SIG-M5 (cell line): Measurements from ENCODE around the gene USP15.
A peak's percentile ranks its signal among the peaks of the same experiment; 100 is the strongest.

ENCODE experiments used
- DNase-seq: peaks from one replicate; lab custom pipeline; 2025; lab: John Stamatoyannopoulos, UW

Gene USP15

DNA sequence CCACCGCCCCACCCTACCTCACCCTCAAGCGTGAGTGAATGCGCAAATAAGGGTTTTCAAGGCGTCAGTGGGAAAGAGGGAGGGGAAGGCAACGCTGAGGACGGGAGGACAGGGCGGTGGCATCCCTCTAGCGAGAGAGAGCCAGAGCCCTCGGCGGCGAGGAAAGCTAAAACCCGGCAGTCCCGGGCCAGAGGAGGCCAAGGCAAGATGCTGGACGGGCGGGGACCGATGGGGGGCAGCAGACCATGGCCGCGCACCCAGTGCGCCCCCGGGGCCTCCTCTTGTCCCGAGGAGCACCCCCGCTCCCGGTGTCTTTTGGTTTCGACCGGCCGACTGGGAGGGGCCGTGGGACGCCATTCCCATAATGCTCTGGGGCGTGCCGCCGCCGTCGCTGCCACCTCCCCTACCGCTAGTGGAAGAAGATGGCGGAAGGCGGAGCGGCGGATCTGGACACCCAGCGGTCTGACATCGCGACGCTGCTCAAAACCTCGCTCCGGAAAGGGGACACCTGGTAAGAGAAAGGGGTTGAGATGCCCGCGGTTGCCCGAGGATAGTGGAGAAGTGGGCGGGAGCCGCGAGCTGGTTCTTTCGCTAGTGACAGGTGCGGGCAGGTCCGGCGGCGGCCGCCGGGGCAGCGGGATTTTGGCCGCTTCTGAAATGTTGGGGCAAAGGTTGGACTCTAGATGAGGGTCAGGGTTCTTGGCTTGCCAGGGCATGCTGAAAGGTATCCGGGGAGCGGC is at the start of gene USP15:
USP15 (plus strand) TSS at position 412 of the 740 bp plus-strand sequence; CDS start at position 423, 11 bp downstream.
- peak; percentile 69 for DNase-seq

DNA sequence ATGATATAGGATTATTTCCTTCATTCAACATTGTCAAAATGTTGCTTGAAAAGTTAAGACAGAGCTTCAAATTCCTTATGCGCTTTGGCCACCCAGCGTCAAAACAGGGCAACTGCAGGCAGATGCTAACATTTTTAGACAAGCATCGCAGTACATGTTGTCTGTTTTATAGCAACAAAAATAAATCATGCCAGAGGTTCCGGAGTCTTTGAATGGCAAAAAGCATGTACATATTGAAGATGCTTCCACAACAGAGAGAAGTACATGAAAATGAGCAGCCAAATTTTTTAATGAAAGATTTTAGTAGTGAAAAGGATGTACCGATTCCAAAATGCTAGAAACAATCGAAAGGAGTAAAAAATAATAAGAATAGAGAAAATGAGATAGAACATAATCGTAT is 49.8 kb upstream of the USP15 start:
- DNase-seq = no peak

DNA sequence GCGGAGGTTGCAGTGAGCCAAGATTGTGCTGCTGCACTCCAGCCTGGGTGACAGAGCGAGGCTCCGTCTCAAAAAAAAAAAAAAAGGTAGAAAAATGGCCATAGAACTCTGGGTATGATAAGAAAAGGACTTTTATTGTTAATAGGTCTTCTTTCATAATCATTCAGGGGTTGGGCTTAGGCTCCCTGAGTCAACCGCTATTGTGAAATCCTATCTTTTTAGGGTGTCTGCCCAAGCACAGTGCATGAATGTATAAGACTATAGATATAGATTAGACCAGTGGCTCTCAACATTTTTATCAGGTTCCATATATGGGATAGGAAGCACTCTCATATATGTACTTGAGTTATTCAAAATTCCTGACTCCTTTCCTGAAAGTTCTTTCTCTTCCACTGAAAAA is 48.7 kb upstream of the USP15 start:
- peak; percentile 62 for DNase-seq

DNA sequence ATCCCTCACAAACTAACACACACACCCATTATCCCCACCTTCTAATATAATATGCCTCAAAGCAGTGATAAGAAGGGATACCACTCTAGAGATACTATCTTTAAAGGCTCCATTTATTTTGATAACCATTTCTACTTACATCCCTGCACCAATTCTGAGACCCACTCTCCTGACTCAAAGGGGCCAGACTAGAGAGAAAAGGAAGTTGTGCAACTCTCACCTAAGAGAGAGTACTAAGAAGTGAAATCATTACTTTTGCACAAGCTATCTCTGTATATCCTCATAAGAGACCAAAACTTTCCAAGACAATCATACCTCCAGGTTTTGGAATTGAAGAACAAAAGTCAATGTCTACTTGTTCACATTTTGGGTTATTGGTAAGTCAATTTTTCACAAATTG is 45.4 kb upstream of the USP15 start:
- peak; percentile 38 for DNase-seq

DNA sequence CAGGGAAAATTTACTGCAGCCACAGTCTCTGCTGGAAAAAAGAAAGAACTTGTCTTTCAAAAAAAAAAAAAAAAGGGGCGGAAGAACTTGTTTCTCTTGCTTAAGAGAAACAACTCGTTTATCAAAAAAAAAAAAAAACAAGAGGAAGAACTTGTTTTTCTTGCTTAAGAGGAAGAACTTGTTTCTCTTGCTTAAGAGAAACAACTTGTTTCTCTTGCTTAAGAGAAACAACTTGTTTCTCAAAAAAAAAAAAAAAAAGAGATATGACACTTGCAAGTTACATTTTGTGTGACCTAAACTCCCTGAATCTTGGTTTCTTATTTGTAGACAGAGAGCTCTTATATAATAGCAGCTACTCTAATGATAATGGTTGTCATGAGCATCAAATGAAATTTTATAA is 44.7 kb upstream of the USP15 start:
- DNase-seq = peak; percentile 39

DNA sequence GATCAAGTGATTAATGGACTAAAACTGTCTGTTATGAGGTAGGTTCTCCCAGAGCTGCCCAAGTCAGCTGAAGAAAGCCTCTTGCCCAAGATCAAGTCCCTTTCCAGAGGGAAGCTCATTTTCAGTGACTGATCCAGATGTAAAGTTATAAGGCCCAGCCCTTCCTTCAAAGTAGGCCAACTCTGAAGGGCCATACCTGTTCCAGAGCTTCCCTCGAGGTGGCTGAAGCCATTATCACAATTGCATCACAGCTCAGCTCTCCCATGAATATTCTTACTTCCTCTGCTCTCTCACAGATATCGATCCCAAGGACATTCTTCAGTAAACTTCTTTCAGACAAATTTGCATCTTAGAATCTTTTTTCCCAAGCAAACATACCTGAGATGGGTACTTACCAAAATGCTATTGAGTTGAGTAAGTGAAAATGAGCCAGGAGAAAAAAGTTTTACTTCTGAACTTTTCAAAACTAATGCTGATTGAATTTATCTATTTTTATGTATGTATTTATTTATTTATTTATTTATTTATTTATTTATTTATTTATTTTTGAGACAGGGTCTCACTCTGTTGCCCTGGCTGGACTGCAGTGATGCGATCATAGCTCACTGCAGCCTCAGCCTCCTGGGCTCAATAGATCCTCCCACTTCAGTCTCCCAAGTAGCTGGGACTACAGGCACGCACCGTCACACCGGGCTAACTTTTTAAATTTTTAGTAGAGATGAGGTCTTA is 42.6 kb upstream of the USP15 start:
- DNase-seq = no peak

DNA sequence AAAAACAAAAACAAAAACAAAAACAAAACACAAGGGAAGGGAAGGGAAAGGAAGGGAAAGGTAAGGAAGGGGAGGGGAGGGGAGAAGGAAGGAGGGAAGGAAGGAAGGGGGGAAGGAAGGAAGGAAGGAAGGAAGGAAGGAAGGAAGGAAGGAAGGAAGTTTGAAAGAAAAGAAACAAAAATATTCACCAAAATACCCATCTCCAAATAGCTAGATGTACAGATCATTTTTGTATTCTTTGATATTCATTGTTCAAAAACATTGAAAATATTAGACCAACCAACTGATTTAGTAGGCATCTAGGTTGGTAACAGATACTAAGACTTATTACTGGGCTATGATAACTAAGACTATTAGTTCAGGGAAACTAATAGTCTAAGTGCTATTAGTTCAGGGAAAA is 39.1 kb upstream of the USP15 start:
- DNase-seq = no peak

DNA sequence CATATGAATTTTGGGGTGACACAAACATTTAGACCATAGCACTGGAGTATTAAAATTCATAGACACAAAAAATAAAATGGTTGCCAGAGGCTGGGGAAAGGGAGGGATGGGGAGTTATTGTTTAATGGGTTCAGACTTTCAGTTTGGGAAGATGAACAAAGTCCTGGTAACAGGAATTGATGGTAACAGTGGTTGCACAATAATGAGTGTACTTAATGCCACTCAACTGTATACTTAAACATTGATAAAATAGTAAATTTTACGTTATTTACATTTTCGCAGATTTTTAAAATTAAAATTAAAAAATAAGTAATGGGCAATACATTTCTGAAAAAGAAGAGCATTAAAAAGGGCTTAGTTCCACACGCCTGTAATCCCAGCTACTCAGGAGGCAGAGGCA is 35.6 kb upstream of the USP15 start:
- no peak for DNase-seq

DNA sequence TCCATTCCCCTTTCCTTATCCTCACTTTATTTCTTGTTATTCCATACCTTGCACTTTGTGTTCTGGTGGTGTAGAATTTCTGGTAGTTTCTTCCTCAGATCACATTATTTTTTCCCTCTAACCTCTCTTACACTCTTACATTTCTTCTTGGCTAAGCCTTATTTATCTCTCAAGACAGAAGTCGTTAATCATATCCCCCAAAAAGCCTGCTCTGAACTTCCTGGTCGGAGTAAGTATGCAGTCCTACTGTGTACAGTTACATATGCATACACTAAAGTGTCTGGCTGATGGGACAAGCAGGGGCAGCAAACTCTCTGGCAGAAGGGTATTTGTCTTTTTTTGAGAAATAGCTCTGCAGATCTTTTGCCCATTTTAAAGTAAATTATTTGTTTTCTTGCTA is 33.1 kb upstream of the USP15 start:
- DNase-seq = no peak

DNA sequence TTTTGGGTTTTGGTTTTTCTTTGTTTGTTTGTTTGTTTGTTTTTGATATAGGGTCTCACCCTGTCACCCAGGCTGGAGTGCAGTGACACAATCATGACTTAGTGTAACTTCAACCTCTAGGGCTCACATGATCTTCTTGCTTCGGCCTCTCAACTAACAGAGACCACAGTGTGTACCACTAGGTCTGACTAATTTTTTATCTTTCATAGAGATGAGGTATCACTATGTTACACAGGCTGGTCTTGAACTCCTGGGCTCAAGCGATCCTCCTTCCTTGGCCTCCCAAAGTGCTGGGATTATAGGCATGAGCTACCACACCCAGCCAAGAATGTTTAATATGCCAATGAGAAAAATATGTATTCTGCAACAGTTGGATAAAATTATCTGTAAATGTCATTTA is 29.6 kb upstream of the USP15 start:
- DNase-seq = no peak

DNA sequence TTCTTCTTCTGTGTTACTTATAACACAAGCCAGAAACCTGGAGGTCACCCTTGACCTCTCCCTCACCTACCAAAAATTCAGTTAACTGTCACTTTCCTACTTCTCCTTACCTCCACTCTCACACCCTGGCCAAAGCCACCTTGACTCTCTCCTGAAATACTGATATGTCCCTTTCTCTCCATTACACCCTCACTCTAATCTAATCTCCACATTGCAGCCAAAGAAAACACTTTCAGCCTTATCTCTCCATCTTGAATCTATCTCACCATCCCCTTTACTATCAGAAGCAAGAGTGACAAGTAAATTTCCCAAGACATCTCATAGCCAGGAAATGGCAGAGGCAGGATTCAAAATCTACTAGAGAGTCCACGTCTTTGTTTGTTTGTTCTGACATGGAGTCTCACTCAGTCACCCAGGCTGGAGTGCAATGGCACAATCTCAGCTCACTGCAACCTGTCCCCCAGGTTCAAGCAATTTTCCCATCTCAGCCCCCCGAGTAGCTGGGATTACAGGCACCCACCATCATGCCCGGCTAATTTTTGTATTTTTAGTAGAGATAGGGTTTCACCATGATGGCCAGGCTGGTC is 28.0 kb upstream of the USP15 start:
- DNase-seq = no peak

DNA sequence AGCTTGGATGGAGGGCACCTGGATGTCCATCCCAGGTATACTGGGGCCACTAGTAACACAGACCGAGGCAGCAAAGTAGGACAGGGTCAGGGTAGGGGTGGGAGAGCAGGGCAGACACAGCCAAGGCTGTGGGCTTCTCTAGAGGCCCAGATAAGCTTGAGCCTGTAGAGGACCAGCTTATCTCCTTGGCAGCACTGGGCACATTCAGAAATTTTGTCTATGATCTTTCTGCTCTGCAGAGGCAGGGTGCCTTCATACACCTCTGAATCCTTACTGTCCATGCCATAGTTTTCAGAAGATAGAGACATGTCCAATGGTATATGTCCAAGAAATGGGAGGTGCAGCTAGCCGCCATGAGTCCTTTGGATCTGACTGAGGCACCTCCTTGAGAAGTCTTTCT is 26.4 kb upstream of the USP15 start:
- no peak for DNase-seq

DNA sequence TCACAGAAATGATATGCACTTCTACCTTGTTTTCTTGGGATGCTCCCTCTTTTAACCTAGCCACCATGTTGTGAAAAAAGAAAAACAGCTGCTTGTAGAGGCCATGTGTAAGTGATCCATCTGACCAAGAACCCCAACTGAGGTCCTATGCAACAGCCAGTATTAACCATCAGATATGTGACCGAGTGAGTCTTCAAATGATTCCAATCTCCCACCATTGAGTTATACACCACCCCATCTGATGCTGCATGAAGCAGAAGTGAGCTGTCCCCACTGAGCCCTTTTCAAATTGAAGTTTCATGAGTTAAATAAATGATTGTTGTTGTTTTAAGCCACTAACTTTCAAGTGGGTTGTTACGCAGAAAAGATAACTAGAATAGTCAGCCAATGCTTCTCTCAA is 20.6 kb upstream of the USP15 start:
- DNase-seq = no peak

DNA sequence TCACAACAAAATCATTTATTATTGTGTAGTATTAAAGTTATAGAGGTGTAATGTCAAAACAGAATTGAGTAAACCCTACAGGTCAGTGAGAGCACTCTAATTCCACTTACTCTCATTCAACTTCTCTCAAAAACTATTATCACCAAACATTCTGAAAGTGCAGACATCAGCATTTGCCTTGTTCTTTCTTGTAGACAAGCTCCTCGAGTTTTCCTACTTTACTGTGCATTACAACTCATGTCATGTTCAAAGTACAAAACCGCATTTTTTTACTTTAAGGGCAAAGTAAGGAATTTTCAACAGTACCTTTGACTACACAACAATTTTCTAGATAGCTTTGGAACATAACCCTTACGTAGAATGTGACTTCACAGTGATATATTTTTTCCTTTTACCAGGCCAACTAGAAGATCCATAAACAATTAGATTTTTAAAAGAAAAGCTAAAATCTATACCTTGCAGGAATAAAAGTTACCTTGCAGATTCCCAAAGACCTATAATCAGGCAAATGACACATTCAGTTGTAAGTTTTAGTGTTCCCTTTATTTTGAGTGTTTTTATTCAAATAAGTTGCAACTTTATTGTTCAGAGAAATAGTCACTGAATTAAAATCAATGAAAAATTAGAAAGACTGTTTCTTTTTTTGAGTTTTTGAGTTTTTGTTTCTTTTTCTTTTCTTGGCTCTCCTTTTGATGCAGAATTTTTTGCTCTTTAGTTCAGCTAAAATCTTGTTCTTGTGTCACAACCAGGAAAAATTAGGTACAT is 12.7 kb upstream of the USP15 start:
- no peak for DNase-seq

DNA sequence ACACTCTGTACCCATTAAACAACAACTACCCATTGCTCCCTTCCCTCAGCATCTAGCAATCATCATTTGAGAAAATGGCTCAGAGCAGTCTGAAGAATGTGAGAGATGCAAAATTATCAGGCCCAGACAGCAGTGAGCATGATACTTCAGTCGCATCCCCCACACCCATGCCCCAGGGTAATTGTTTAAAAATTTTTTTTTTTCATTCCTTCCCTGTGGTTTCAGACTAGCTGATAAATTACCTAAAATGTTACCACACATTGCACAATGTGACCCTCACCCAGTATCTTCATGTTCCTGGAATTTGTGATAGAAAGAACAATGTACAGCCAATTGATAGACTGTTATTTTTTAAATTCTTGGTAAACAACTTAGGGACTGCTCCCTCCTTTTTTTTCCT is 11.3 kb upstream of the USP15 start:
- no peak for DNase-seq

DNA sequence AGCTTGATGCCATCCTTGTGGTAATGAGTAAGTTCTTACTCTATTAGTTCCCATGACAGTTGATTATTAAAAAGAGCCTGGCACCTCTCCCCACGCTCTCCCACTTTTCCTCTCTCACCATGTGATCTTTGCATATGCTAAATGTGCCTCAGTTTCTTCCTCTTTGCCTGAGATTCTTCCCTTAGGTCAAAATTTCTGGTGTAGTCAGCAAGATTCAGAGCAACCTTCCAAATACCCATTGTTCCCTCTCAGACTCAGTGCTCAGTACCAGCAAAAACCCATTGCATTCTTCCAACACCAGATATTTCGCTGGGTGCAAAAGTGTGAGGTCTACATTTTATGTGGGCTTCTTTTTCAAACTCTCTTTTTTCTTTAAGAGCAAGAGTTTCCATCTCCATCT is 10.8 kb upstream of the USP15 start:
- no peak for DNase-seq

DNA sequence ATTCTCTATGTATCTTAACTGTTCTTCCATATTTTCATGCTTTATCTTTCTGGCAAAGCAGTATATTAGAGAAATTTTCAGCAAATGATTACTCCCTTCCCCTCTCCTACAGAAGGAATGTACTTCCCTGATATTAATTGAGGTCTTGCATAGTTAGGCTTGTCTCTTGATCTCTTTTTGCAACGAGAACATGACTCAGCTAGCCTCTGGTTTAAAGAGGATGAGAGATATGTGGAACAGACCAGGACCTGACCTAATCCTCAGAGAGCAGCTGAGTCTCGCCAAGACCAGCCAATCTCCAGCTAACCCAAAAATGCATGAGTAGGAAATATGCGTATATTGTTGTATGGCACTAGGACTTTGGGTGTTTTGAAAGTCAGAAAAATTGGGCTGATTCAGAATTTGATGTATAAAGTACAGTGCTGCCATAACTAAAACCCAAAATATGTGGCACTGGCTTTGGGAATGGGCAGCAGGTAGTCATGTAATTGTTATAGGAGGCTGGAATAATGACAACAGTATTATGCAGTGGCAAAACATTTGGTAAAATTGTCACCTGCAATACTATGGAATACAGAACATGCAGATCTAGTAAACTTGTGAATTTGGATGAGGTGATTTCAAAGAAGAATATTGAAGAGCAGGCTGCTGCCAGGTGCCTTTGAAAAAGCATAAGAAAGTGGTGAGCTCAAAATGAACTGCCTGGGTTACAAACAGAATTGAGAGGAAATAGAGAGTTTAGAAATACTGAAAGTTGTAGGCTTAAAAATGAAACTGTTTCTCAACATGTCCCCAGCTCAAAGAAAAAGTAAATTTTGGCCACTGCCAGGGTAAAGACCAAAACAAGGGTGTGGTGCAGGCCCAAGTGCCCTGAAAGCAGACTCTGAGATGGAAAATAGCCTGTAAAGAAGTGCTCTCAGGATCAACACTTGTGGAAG is 9.3 kb upstream of the USP15 start:
- DNase-seq = no peak

DNA sequence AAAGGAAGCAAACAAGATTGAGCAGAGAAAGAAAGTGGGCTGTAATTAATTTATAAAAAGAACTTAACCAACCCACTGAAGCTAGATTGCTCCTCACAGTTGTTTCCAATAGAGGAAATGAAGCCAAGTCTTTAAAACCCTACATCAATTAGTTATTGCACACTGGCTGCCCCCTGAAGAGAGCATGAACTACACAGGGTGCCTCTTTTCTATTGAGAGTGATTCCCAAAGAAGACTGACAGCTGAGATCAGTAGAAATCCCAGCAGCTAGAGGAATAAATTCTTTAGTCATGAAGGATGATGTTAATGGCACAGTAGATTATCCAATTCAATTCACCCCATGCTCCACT is 8.6 kb upstream of the USP15 start:
- no peak for DNase-seq

DNA sequence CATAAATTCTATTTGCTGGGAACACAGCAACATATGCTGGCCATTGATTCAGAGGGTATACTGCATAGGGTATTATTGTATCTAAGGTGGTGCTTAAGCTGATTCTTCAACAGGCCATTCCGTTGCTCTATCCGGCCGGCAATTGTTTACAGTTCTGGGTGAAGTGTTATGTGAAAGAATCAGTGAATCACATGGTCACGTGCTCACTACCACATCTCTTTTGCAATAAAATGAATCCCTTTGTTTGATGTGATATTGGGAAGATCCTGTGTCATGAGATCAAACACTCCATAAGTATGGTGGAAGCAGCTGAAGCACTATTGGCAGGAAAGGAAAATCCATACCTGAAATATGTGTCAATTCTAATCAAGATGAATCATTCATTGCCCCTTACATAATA is 7.6 kb upstream of the USP15 start:
- DNase-seq = no peak

DNA sequence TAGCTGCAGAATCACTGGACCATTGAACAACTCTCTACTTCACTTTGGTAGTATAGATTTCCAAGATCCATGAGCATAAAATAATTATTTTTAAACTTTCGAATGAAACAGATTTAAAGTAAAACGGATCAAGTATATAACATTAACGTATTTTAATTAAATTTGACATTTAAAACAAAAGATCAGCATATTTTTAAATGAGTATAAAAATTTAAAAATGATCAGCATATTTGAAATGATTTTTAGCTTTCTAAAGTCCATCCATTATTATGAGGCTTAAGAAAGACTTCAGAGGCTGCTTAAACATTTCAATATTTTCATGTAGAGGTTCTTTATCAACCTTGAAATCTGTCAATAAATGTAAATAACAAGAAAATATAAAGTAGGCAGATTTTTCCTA is 5.2 kb upstream of the USP15 start:
- no peak for DNase-seq

DNA sequence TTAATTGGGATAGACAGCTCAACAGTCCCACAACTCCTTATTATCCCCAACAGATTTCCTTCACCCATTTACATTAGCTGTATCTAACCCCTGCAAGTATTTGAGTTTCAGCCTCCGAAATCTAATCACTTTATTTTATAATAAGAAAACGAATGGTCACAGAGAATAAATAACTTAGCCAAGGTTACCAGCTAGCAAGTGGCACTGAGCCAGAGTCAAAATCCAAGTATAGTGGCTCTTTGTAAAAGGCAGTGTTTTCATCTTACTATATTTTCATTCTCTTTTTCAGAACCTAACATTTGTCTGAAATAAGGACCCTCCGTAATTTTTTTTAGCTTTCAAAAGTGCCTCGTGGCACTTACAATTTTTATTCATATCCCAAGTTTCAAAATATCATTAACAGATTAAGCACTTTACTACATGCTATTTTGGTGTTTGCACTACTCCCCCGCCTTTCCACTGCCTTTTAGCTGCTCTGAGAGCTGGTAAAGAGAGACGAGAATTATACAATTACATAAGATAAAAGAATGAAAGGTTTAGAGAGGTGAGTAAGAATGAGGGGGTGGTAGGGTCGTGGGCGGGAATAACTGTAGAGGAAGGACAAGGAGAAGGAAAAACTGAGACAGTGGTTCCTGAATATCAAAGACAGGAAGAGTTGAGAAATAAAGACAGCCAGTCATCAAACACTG is 3.7 kb upstream of the USP15 start:
- no peak for DNase-seq
